ENCODE measurements around the gene ONECUT1. TPM values are rescaled to one million over a fixed set of nuclear protein-coding genes. Genes with fewer than 3 reads are reported as not detected.

The ONECUT1 gene
- total RNA-seq, 1 experiment from 2014 or later = 1.3 TPM

DNA sequence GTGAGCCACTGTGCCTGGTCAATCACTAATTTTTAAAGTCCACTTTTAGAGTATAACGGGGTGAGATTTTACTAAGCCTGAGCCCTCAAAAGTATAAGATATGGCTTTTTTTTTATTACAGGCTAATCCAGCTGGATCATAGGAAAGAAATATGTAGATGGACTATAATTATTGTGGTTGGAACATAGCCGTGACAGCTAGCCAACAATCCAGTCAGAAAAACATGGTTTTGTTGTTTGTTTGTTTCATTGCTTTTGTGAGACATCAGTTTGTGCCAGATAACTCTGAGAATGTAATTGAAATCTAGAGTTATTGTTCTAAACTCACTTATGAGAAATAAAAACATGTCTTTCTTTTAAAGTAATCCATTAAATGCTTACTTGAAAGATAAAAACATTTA is 73.6 kb downstream of the ONECUT1 start:
- Histone ChIP-seq H2AFZ (ENCODE audit: low read depth, low read length, poor library complexity, severe bottlenecking) (no peak overlapping the region), H3K4me1 (ENCODE audit: control insufficient read depth in 1 of 2, insufficient read depth in 2 of 2, low read length in 2 of 2) (no peaks in the 10 kb centered on the region), H3K9ac (ENCODE audit: low read length) (no peak overlapping the region), H3K79me2 (ENCODE audit: insufficient read depth, low read length) (no peaks in the 10 kb centered on the region), H3K36me3 (ENCODE audit: control insufficient read depth in 1 of 2, insufficient read depth in 2 of 2, low read length in 2 of 2) (no peaks in the 10 kb centered on the region), H3K27me3 (ENCODE audit: insufficient read depth, low read length) (no peaks in the 10 kb centered on the region), H3K9me3 (ENCODE audit: control insufficient read depth in 1 of 2, insufficient read depth in 1 of 2, low read depth in 1 of 2, low read length in 2 of 2) (no peaks in the 10 kb centered on the region), H4K20me1 (ENCODE audit: insufficient read depth) (no peaks in the 10 kb centered on the region), H3K9me2 (ENCODE audit: insufficient read depth) (no peaks in the 10 kb centered on the region), H3K27ac (ENCODE audit: low read depth, low read length) (no peak overlapping the region), H3K4me2 (ENCODE audit: low read length) (no peak overlapping the region), H3K4me3 (replicated peaks in 1 of 2; ENCODE audit: low read depth in 1 of 2, low read length in 2 of 2) (no peak overlapping the region)
- ATAC-seq (no peak), DNase-seq (ENCODE audit: low read depth, low spot score) (no peak)
- ChIA-PET POLR2A (no interaction called here), CTCF (no interaction called here), RAD21 (ENCODE audit: low non-redundant PET in 1 of 2, low total read pairs in 2 of 2, uncharacterized antibody in 2 of 2, unreplicated experiment in 2 of 2) (no interaction called here)
- no TSS peak for BruUV-seq (replicated peaks)
- intact Hi-C loops (cut with micrococcal nuclease) = no loop called here
- TF ChIP-seq CBX3 (IDR thresholded peaks at IDR 0.05; ENCODE audit: low read depth) (no peak), ZFX (IDR thresholded peaks at IDR 0.05) (no peak), EGR1 (IDR thresholded peaks at IDR 0.05; ENCODE audit: low read depth) (no peak)
- TF ChIP-seq, protein P1, sequence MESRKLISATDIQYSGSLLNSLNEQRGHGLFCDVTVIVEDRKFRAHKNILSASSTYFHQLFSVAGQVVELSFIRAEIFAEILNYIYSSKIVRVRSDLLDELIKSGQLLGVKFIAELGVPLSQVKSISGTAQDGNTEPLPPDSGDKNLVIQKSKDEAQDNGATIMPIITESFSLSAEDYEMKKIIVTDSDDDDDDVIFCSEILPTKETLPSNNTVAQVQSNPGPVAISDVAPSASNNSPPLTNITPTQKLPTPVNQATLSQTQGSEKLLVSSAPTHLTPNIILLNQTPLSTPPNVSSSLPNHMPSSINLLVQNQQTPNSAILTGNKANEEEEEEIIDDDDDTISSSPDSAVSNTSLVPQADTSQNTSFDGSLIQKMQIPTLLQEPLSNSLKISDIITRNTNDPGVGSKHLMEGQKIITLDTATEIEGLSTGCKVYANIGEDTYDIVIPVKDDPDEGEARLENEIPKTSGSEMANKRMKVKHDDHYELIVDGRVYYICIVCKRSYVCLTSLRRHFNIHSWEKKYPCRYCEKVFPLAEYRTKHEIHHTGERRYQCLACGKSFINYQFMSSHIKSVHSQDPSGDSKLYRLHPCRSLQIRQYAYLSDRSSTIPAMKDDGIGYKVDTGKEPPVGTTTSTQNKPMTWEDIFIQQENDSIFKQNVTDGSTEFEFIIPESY (IDR thresholded peaks at IDR 0.05; ENCODE audit: extremely low read depth, insufficient replicate concordance, low read length) = no peak
- TF ChIP-seq, protein P2, sequence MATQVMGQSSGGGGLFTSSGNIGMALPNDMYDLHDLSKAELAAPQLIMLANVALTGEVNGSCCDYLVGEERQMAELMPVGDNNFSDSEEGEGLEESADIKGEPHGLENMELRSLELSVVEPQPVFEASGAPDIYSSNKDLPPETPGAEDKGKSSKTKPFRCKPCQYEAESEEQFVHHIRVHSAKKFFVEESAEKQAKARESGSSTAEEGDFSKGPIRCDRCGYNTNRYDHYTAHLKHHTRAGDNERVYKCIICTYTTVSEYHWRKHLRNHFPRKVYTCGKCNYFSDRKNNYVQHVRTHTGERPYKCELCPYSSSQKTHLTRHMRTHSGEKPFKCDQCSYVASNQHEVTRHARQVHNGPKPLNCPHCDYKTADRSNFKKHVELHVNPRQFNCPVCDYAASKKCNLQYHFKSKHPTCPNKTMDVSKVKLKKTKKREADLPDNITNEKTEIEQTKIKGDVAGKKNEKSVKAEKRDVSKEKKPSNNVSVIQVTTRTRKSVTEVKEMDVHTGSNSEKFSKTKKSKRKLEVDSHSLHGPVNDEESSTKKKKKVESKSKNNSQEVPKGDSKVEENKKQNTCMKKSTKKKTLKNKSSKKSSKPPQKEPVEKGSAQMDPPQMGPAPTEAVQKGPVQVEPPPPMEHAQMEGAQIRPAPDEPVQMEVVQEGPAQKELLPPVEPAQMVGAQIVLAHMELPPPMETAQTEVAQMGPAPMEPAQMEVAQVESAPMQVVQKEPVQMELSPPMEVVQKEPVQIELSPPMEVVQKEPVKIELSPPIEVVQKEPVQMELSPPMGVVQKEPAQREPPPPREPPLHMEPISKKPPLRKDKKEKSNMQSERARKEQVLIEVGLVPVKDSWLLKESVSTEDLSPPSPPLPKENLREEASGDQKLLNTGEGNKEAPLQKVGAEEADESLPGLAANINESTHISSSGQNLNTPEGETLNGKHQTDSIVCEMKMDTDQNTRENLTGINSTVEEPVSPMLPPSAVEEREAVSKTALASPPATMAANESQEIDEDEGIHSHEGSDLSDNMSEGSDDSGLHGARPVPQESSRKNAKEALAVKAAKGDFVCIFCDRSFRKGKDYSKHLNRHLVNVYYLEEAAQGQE (IDR thresholded peaks at IDR 0.05; ENCODE audit: low read depth) = no peak

Data from HCT116 (cell line).